Loucy (cell line): Measurements from ENCODE around the gene RTF1.

Experiments used
- H2AFZ ChIP-seq: fragments of 200-600 bp; sonication (generic); 2 replicates; pipeline ENCODE4 v1.6.0; 2016; ENCODE audit warnings: antibody characterized with exemption, mild to moderate bottlenecking, low read length, moderate library complexity
- H3F3A ChIP-seq: fragments of 200-600 bp; 2 replicates; pipeline ENCODE4 v1.6.0; 2016; ENCODE audit warnings: antibody characterized with exemption, low read depth, mild to moderate bottlenecking
- H3K27me3 ChIP-seq: fragments of 200-600 bp; sonication (generic); 2 replicates; pipeline ENCODE4 v1.6.1; 2014; ENCODE audit warnings: low read length, mild to moderate bottlenecking; ENCODE audit not compliant: insufficient read depth, poor library complexity, severe bottlenecking
- H3K36me3 ChIP-seq: fragments of 200-600 bp; sonication (generic); 2 replicates; pipeline ENCODE4 v1.6.1; 2016; ENCODE audit warnings: low read length; ENCODE audit not compliant: insufficient read depth
- H3K4me1 ChIP-seq: fragments of 200-600 bp; sonication (generic); 2 replicates; pipeline ENCODE4 v1.5.1; 2014; ENCODE audit warnings: low read length, mild to moderate bottlenecking; ENCODE audit not compliant: insufficient read depth, poor library complexity, severe bottlenecking
- H3K4me2 ChIP-seq: fragments of 200-600 bp; sonication (generic); 2 replicates; pipeline ENCODE4 v1.6.0; 2014; ENCODE audit warnings: antibody characterized with exemption, low read length, low read depth, mild to moderate bottlenecking; ENCODE audit not compliant: poor library complexity, severe bottlenecking
- H3K4me3 ChIP-seq: fragments of 200-600 bp; sonication (generic); 2 replicates; pipeline ENCODE4 v1.5.1; 2014; ENCODE audit warnings: low read length, mild to moderate bottlenecking, mixed read lengths; ENCODE audit not compliant: poor library complexity, severe bottlenecking
- H3K79me2 ChIP-seq: fragments of 200-600 bp; sonication (generic); 2 replicates; pipeline ENCODE4 v1.6.1; 2014; ENCODE audit warnings: low read length; ENCODE audit not compliant: insufficient read depth
- H3K9ac ChIP-seq: fragments of 200-600 bp; sonication (generic); 2 replicates; pipeline ENCODE4 v1.6.0; 2014; ENCODE audit warnings: mild to moderate bottlenecking, low read depth, low read length, moderate library complexity; ENCODE audit not compliant: poor library complexity, severe bottlenecking
- H3K9me2 ChIP-seq: fragments of 200-600 bp; sonication (generic); replicated peaks from 2 replicates; pipeline ENCODE4 v1.6.1; 2016; ENCODE audit warnings: low read depth, low read length, mixed read lengths
- H3K9me3 ChIP-seq: fragments of 200-600 bp; sonication (generic); 2 replicates; pipeline ENCODE4 v1.6.1; 2014; ENCODE audit warnings: mild to moderate bottlenecking, antibody characterized with exemption, low read length, low read depth; ENCODE audit not compliant: insufficient read depth
- H4K20me1 ChIP-seq: fragments of 200-600 bp; sonication (generic); 2 replicates; pipeline ENCODE4 v1.6.0; 2014; ENCODE audit warnings: antibody characterized with exemption, low read length, mild to moderate bottlenecking; ENCODE audit not compliant: insufficient read depth, poor library complexity, severe bottlenecking
- CTCF ChIP-seq: fragments of 200-600 bp; sonication (generic); conservative IDR thresholded peaks from 2 replicates; pipeline ENCODE4 v1.5.1; 2014; ENCODE audit warnings: mild to moderate bottlenecking, antibody characterized with exemption, low read length
- EZH2phosphoT487 ChIP-seq: fragments of 200-600 bp; IDR thresholded peaks from 2 replicates; pipeline ENCODE4 v1.6.1; 2018; ENCODE audit warnings: antibody characterized with exemption, mild to moderate bottlenecking, moderate library complexity, borderline replicate concordance

RTF1 gene

GRCh38 chr15:41443275-41443674 lies 26.4 kb downstream of the RTF1 start:
- Histone ChIP-seq H3K27me3 (no peaks in the 10 kb centered on the region), H3K79me2 (peaks cover 16% of the 10 kb centered on the region), H2AFZ (no peak overlapping the region), H3K36me3 (peaks cover 53% of the 10 kb centered on the region; the same call in 1 of the 2 replicates), H3K9ac (no peak overlapping the region), H3K4me1 (no peaks in the 10 kb centered on the region), H3F3A (no peaks in the 10 kb centered on the region), H3K4me3 (no peak overlapping the region), H3K9me3 (no peaks in the 10 kb centered on the region), H3K4me2 (no peak overlapping the region), H4K20me1 (no peaks in the 10 kb centered on the region), H3K9me2 (no peaks in the 10 kb centered on the region)
- TF ChIP-seq CTCF (no peak), EZH2phosphoT487 (no peak)

GRCh38 chr15:41445399-41445798 lies 28.5 kb downstream of the RTF1 start:
- TF ChIP-seq EZH2phosphoT487 = no peak
- no peak for TF ChIP-seq CTCF
- H3K4me3 ChIP-seq = no peak overlapping the region
- H3F3A ChIP-seq = no peaks in the 10 kb centered on the region
- no peak overlapping the region for H3K9ac ChIP-seq
- no peaks in the 10 kb centered on the region for H3K9me2 ChIP-seq
- peaks cover 16% of the 10 kb centered on the region for H3K79me2 ChIP-seq
- H3K4me2 ChIP-seq = no peak overlapping the region
- H3K27me3 ChIP-seq = no peaks in the 10 kb centered on the region
- H3K36me3 ChIP-seq = peaks cover 45% of the 10 kb centered on the region; the same call in 1 of the 2 replicates
- H2AFZ ChIP-seq = no peak overlapping the region
- peaks cover 3% of the 10 kb centered on the region for H4K20me1 ChIP-seq
- H3K4me1 ChIP-seq = no peaks in the 10 kb centered on the region
- H3K9me3 ChIP-seq = no peaks in the 10 kb centered on the region

- Histone ChIP-seq H3K4me2 (no peak overlapping the region), H3K9me3 (no peaks in the 10 kb centered on the region), H3F3A (no peaks in the 10 kb centered on the region), H2AFZ (no peak overlapping the region), H3K4me3 (no peak overlapping the region), H3K4me1 (no peaks in the 10 kb centered on the region), H3K9ac (no peak overlapping the region), H3K27me3 (no peaks in the 10 kb centered on the region), H4K20me1 (no peaks in the 10 kb centered on the region), H3K79me2 (no peaks in the 10 kb centered on the region), H3K9me2 (no peaks in the 10 kb centered on the region), H3K36me3 (peaks cover 76% of the 10 kb centered on the region)
- no peak for TF ChIP-seq EZH2phosphoT487
- no peak for TF ChIP-seq CTCF
These were observed 45.3 kb downstream of the RTF1 start for GRCh38 chr15:41462084-41462795.
